HepG2 (cell line): Measurements from ENCODE around the gene LLGL2. TPM values are rescaled to one million over a fixed set of nuclear protein-coding genes. Genes with fewer than 3 reads are reported as not detected.
A peak's percentile ranks its signal among the peaks of the same experiment; 100 is the strongest.

Experiments
- FOXA3 ChIP-seq: IDR thresholded peaks from 2 replicates; pipeline ENCODE4 v1.6.1; 2016; ENCODE audit warnings: missing genetic modification reagents, missing compliant biosample characterization
- KDM4B ChIP-seq: sonication (generic); formaldehyde crosslinking; IDR thresholded peaks from 2 replicates; pipeline ENCODE4 v1.4.0; 2020; ENCODE audit warnings: missing genetic modification reagents
- MLLT10 ChIP-seq: sonication (generic); formaldehyde crosslinking; IDR thresholded peaks from 2 replicates; pipeline ENCODE4 v1.4.0; 2020; ENCODE audit warnings: missing genetic modification reagents
- MTF2 ChIP-seq: sonication (generic); formaldehyde crosslinking; IDR thresholded peaks from 2 replicates; pipeline ENCODE4 v1.5.0; 2020; ENCODE audit warnings: missing genetic modification reagents, borderline replicate concordance
- NR1H2 ChIP-seq: sonication (generic); formaldehyde crosslinking; IDR thresholded peaks from 2 replicates; pipeline ENCODE4 v1.8.1; 2022; ENCODE audit warnings: low read depth, missing genetic modification reagents, borderline replicate concordance
- NR2F2 ChIP-seq: IDR thresholded peaks from 2 replicates; pipeline ENCODE4 v1.6.1; 2012; ENCODE audit warnings: low read depth, inconsistent platforms, borderline replicate concordance
- NR3C1 ChIP-seq: sonication (generic); formaldehyde crosslinking; IDR thresholded peaks from 2 replicates; pipeline ENCODE4 v1.4.0; 2020; ENCODE audit warnings: missing genetic modification reagents
- SMAD9 ChIP-seq: sonication (generic); formaldehyde crosslinking; IDR thresholded peaks from 2 replicates; pipeline ENCODE4 v1.5.1; 2020; ENCODE audit warnings: mild to moderate bottlenecking, missing genetic modification reagents
- TAF15 ChIP-seq: fragments of 200-400 bp; formaldehyde crosslinking; IDR thresholded peaks from one replicate; pipeline ENCODE4 v1.6.1; 2018; ENCODE audit warnings: mild to moderate bottlenecking, low read depth, low read length; ENCODE audit not compliant: poor library complexity, severe bottlenecking
- TBL1XR1 ChIP-seq: fragments of 150-350 bp; IDR thresholded peaks from 2 replicates; pipeline ENCODE4 v1.6.1; 2014; ENCODE audit warnings: borderline replicate concordance, low read length; ENCODE audit not compliant: partially characterized antibody
- ZFP41 ChIP-seq: sonication (generic); formaldehyde crosslinking; IDR thresholded peaks from 2 replicates; pipeline ENCODE4 v1.4.0; 2020; ENCODE audit warnings: mild to moderate bottlenecking, missing genetic modification reagents, borderline replicate concordance
- ZNF20 ChIP-seq: sonication (generic); formaldehyde crosslinking; IDR thresholded peaks from 2 replicates; pipeline ENCODE4 v1.4.0; 2020; ENCODE audit warnings: mild to moderate bottlenecking, moderate library complexity, missing genetic modification reagents
- ZNF629 ChIP-seq: sonication (generic); formaldehyde crosslinking; conservative IDR thresholded peaks from 2 replicates; pipeline ENCODE4 v1.5.0; 2020; ENCODE audit warnings: missing genetic modification reagents
- ZNF850 ChIP-seq: sonication (generic); formaldehyde crosslinking; conservative IDR thresholded peaks from 2 replicates; pipeline ENCODE4 v1.9.0; 2021; ENCODE audit warnings: mild to moderate bottlenecking, missing genetic modification reagents
- ZSCAN25 ChIP-seq: sonication (generic); formaldehyde crosslinking; IDR thresholded peaks from 2 replicates; pipeline ENCODE4 v1.8.0; 2022; ENCODE audit warnings: mild to moderate bottlenecking, missing genetic modification reagents
- polyA plus RNA-seq, 8 experiments: library from polyadenylated mRNA; depleted of rRNA in 3 of 8; stranded (reverse) in 7 of 8; unstranded in 1 of 8; fragments of >200 nt; fragmentation: Illumina TruSeq in 4 of 8; extraction: Trizol in 4 of 8; gene quantifications; 2 replicates each; pipeline versions ENCODE4 v1.2.1 to v1.2.3, GENCODE V29; 2011 to 2016; ENCODE audit warnings: low read depth in 4 of 8, missing spikeins in 1 of 8, mixed read lengths in 1 of 8; ENCODE audit not compliant: insufficient read depth in 1 of 8
- total RNA-seq, 5 experiments: library from RNA; depleted of rRNA; stranded (reverse); fragments of >200 nt; fragmentation: Illumina TruSeq; extraction: Trizol; gene quantifications; 2 replicates each; pipeline ENCODE4 v1.2.3, GENCODE V29; 2016; ENCODE audit warnings: low read depth in 1 of 5
- TF ChIP-seq, protein P1 (sequence below): IDR thresholded peaks from 2 replicates; pipeline ENCODE4 v1.6.1; 2016; ENCODE audit warnings: low read depth, borderline replicate concordance
- TF ChIP-seq, protein P2 (sequence below): sonication (generic); formaldehyde crosslinking; IDR thresholded peaks from 2 replicates; pipeline ENCODE4 v1.8.0; 2022; ENCODE audit warnings: low read depth, missing genetic modification reagents
- TF ChIP-seq, protein P3 (sequence below): sonication (generic); formaldehyde crosslinking; conservative IDR thresholded peaks from 2 replicates; pipeline ENCODE4 v1.4.0; 2020; ENCODE audit warnings: missing genetic modification reagents
- TF ChIP-seq, protein P4 (sequence below): sonication (generic); formaldehyde crosslinking; IDR thresholded peaks from 2 replicates; pipeline ENCODE4 v1.5.1; 2020; ENCODE audit warnings: mild to moderate bottlenecking, missing genetic modification reagents
- TF ChIP-seq, protein P5 (sequence below): sonication (generic); formaldehyde crosslinking; IDR thresholded peaks from 2 replicates; pipeline ENCODE4 v1.4.0; 2020; ENCODE audit warnings: mild to moderate bottlenecking, missing genetic modification reagents
- TF ChIP-seq, protein P6 (sequence below): sonication (generic); formaldehyde crosslinking; IDR thresholded peaks from 2 replicates; pipeline ENCODE4 v1.4.0; 2020; ENCODE audit warnings: missing genetic modification reagents, borderline replicate concordance
- TF ChIP-seq, protein P7 (sequence below): sonication (generic); formaldehyde crosslinking; IDR thresholded peaks from 2 replicates; pipeline ENCODE4 v1.9.0; 2021; ENCODE audit warnings: missing genetic modification reagents, mild to moderate bottlenecking, borderline replicate concordance

LLGL2 gene
- total and polyA plus RNA-seq, 2 of the 13 experiments (the other 11 are each of a cell fraction or from before 2014, with no cell fraction given), result 83.0 to 86.7 TPM

DNA sequence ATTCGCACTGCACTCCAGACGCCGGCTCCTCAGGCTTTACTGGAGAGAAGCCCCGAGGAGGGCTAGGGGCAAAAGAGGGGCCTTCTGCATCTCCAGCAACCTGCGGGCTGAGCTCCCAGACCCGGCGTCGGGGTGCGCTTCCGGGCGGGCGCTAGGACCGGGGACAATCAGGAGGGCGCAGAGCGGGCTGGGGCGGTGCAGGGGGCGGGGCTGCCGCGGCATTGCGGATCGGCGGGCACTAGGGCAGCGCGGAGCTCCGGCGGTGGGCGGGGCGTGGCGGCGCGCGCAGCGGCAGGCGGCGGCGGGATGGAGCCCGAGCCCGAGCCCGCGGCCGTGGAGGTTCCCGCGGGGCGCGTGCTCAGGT lies 9.3 kb upstream of the LLGL2 start, which contains the start of gene TSEN54 (continued):
- TF ChIP-seq, protein P1, sequence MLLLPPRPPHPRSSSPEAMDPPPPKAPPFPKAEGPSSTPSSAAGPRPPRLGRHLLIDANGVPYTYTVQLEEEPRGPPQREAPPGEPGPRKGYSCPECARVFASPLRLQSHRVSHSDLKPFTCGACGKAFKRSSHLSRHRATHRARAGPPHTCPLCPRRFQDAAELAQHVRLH, result no peak
- TF ChIP-seq ZNF629 (CRISPR knock-in tag) (no peak), SMAD9 (CRISPR knock-in tag) (no peak), KDM4B (0 out of 2 replicates have a peak, but pooled peaks have one; percentile 27), FOXA3 (CRISPR knock-in tag) (no peak; the same call in 1 of the 2 replicates), NR2F2 (no peak), ZFP41 (CRISPR knock-in tag) (no peak), ZNF850 (peak; percentile 49; the same call in 1 of the 2 replicates), TBL1XR1 (no peak), ZSCAN25 (CRISPR knock-in tag) (no peak), NR1H2 (CRISPR knock-in tag) (no peak), MLLT10 (CRISPR knock-in tag) (no peak), ZNF20 (CRISPR knock-in tag) (0 out of 2 replicates have a peak, but pooled peaks have one; percentile 80), NR3C1 (CRISPR knock-in tag) (no peak), MTF2 (peak; percentile 47; the same call in 1 of the 2 replicates), TAF15 (no peak)
- TF ChIP-seq, protein P2, sequence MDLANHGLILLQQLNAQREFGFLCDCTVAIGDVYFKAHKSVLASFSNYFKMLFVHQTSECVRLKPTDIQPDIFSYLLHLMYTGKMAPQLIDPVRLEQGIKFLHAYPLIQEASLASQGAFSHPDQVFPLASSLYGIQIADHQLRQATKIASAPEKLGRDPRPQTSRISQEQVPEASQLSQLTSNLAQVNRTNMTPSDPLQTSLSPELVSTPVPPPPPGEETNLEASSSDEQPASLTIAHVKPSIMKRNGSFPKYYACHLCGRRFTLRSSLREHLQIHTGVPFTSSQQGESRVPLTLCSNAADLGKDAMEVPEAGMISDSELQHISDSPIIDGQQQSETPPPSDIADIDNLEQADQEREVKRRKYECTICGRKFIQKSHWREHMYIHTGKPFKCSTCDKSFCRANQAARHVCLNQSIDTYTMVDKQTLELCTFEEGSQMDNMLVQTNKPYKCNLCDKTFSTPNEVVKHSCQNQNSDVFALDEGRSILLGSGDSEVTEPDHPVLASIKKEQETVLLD (CRISPR knock-in tag), result peak; percentile 84
- TF ChIP-seq, protein P3, sequence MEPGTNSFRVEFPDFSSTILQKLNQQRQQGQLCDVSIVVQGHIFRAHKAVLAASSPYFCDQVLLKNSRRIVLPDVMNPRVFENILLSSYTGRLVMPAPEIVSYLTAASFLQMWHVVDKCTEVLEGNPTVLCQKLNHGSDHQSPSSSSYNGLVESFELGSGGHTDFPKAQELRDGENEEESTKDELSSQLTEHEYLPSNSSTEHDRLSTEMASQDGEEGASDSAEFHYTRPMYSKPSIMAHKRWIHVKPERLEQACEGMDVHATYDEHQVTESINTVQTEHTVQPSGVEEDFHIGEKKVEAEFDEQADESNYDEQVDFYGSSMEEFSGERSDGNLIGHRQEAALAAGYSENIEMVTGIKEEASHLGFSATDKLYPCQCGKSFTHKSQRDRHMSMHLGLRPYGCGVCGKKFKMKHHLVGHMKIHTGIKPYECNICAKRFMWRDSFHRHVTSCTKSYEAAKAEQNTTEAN (CRISPR knock-in tag), result no peak
- TF ChIP-seq, protein P4, sequence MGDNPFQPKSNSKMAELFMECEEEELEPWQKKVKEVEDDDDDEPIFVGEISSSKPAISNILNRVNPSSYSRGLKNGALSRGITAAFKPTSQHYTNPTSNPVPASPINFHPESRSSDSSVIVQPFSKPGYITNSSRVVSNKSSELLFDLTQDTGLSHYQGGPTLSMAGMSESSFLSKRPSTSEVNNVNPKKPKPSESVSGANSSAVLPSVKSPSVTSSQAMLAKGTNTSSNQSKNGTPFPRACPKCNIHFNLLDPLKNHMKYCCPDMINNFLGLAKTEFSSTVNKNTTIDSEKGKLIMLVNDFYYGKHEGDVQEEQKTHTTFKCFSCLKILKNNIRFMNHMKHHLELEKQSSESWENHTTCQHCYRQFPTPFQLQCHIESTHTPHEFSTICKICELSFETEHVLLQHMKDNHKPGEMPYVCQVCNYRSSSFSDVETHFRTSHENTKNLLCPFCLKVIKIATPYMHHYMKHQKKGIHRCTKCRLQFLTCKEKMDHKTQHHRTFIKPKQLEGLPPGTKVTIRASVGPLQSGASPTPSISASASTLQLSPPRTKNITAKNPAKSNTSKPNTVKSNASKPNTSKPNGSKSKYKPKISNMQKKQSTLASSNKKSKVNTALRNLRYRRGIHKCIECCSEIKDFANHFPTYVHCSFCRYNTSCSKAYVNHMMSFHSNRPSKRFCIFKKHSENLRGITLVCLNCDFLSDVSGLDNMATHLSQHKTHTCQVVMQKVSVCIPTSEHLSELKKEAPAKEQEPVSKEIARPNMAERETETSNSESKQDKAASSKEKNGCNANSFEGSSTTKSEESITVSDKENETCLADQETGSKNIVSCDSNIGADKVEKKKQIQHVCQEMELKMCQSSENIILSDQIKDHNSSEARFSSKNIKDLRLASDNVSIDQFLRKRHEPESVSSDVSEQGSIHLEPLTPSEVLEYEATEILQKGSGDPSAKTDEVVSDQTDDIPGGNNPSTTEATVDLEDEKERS, result 0 out of 2 replicates have a peak, but pooled peaks have one; percentile 8
- TF ChIP-seq, protein P5, sequence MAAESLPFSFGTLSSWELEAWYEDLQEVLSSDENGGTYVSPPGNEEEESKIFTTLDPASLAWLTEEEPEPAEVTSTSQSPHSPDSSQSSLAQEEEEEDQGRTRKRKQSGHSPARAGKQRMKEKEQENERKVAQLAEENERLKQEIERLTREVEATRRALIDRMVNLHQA (CRISPR knock-in tag), result no peak
- TF ChIP-seq, protein P6, sequence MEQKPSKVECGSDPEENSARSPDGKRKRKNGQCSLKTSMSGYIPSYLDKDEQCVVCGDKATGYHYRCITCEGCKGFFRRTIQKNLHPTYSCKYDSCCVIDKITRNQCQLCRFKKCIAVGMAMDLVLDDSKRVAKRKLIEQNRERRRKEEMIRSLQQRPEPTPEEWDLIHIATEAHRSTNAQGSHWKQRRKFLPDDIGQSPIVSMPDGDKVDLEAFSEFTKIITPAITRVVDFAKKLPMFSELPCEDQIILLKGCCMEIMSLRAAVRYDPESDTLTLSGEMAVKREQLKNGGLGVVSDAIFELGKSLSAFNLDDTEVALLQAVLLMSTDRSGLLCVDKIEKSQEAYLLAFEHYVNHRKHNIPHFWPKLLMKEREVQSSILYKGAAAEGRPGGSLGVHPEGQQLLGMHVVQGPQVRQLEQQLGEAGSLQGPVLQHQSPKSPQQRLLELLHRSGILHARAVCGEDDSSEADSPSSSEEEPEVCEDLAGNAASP (CRISPR knock-in tag), result no peak
- TF ChIP-seq, protein P7, sequence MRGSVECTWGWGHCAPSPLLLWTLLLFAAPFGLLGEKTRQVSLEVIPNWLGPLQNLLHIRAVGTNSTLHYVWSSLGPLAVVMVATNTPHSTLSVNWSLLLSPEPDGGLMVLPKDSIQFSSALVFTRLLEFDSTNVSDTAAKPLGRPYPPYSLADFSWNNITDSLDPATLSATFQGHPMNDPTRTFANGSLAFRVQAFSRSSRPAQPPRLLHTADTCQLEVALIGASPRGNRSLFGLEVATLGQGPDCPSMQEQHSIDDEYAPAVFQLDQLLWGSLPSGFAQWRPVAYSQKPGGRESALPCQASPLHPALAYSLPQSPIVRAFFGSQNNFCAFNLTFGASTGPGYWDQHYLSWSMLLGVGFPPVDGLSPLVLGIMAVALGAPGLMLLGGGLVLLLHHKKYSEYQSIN (CRISPR knock-in tag), result no peak
